Activated CD4-positive, alpha-beta memory T cell treated with anti-CD3 and anti-CD28 coated beads, Interleukin-2, amount 10 ng/mL, durations not matched to agents 7 days and 5 days (primary cell): ENCODE measurements around the gene HIVEP3. TPM values are rescaled to one million over a fixed set of nuclear protein-coding genes. Genes with fewer than 3 reads are reported as not detected.
A peak's percentile ranks its signal among the peaks of the same experiment; 100 is the strongest.

Experiments used
- CTCF ChIA-PET: fragments of 350-600 bp; sonication (Branson Sonifier 250); formaldehyde crosslinking; loops from one replicate; lab custom pipeline; 2021; ENCODE audit warnings: antibody characterized with exemption, inconsistent platforms; lab: Charles Lee
- POLR2A ChIA-PET: fragments of 350-600 bp; sonication (Branson Sonifier 250); formaldehyde crosslinking; loops from one replicate; lab custom pipeline; 2021; ENCODE audit warnings: antibody characterized with exemption; lab: Charles Lee
- DNase-seq: peaks from one replicate; pipeline ENCODE4 v3.0.0-alpha.2; 2020
- H3K27ac Mint-ChIP-seq: one replicate; pipeline ENCODE4 v1.8.0; 2021; ENCODE audit warnings: mild to moderate bottlenecking, mixed read lengths
- H3K27me3 Mint-ChIP-seq: one replicate; pipeline ENCODE4 v1.8.0; 2021; ENCODE audit warnings: mixed read lengths
- H3K36me3 Mint-ChIP-seq: one replicate; pipeline ENCODE4 v1.8.0; 2021; ENCODE audit warnings: low read depth, mixed read lengths
- H3K4me1 Mint-ChIP-seq: one replicate; pipeline ENCODE4 v1.8.0; 2021; ENCODE audit warnings: mixed read lengths
- H3K4me3 Mint-ChIP-seq: one replicate; pipeline ENCODE4 v1.8.0; 2021; ENCODE audit warnings: mild to moderate bottlenecking, mixed read lengths
- H3K9me3 Mint-ChIP-seq: one replicate; pipeline ENCODE4 v1.8.0; 2021; ENCODE audit warnings: mixed read lengths
- total RNA-seq, 2 experiments: library from RNA; stranded (reverse); gene quantifications; one replicate each; pipeline ENCODE4 v1.2.3, GENCODE V29; 2021

Gene HIVEP3
- total RNA-seq, 2 experiments from 2014 or later, result 27.8 to 28.8 TPM

- CTCF ChIA-PET, result no interaction called here
- peaks cover 22% of the 10 kb centered on the region for H3K36me3 Mint-ChIP-seq
Observed at GRCh38 chr1:41538741-41539417, 379.8 kb downstream of the HIVEP3 start.

GRCh38 chr1:41537788-41538351 lies 380.9 kb downstream of the HIVEP3 start:
- Mint-ChIP-seq H3K4me3 (no peak overlapping the region), H3K27me3 (no peaks in the 10 kb centered on the region), H3K27ac (peak overlapping the region; percentile 27), H3K4me1 (peaks cover 11% of the 10 kb centered on the region), H3K9me3 (no peaks in the 10 kb centered on the region), H3K36me3 (peaks cover 16% of the 10 kb centered on the region)
- ChIA-PET POLR2A (no interaction called here), CTCF (no interaction called here)
- no peak for DNase-seq

More at GRCh38 chr1:41538741-41539417, 379.8 kb downstream of the HIVEP3 start:
- POLR2A ChIA-PET, result no interaction called here
- no peak overlapping the region for H3K27ac Mint-ChIP-seq
- DNase-seq, result no peak
- H3K4me3 Mint-ChIP-seq, result no peak overlapping the region
- no peaks in the 10 kb centered on the region for H3K27me3 Mint-ChIP-seq
- peaks cover 11% of the 10 kb centered on the region for H3K4me1 Mint-ChIP-seq
- no peaks in the 10 kb centered on the region for H3K9me3 Mint-ChIP-seq

GRCh38 chr1:41537251-41537650 lies 381.5 kb downstream of the HIVEP3 start:
- Mint-ChIP-seq H3K9me3 (no peaks in the 10 kb centered on the region), H3K4me1 (peaks cover 11% of the 10 kb centered on the region), H3K27me3 (no peaks in the 10 kb centered on the region), H3K27ac (no peak overlapping the region), H3K4me3 (no peak overlapping the region), H3K36me3 (peaks cover 11% of the 10 kb centered on the region)
- CTCF ChIA-PET, result no interaction called here
- no peak for DNase-seq
- POLR2A ChIA-PET, result no interaction called here

- Mint-ChIP-seq H3K27me3 (no peaks in the 10 kb centered on the region), H3K36me3 (peaks cover 13% of the 10 kb centered on the region), H3K27ac (no peak overlapping the region), H3K4me3 (no peak overlapping the region), H3K9me3 (no peaks in the 10 kb centered on the region), H3K4me1 (peaks cover 7% of the 10 kb centered on the region)
- no peak for DNase-seq
- ChIA-PET POLR2A (no interaction called here), CTCF (interaction anchor here (1.6 kb wide), 1 partner anchor 21 kb away, joined by 5 read pairs; no protein-coding TSS in a partner anchor)
Observed at GRCh38 chr1:41536361-41536802, 382.3 kb downstream of the HIVEP3 start.

GRCh38 chr1:41535716-41536115 lies 383.0 kb downstream of the HIVEP3 start:
- DNase-seq, result no peak
- ChIA-PET POLR2A (no interaction called here), CTCF (interaction anchor here (1.6 kb wide), 1 partner anchor 20 kb away, joined by 5 read pairs; no protein-coding TSS in a partner anchor)
- no peaks in the 10 kb centered on the region for H3K9me3 Mint-ChIP-seq
- H3K27me3 Mint-ChIP-seq, result no peaks in the 10 kb centered on the region
- peaks cover 18% of the 10 kb centered on the region for H3K36me3 Mint-ChIP-seq
- H3K4me3 Mint-ChIP-seq, result no peak overlapping the region
- peaks cover under 1% of the 10 kb centered on the region for H3K4me1 Mint-ChIP-seq
- no peak overlapping the region for H3K27ac Mint-ChIP-seq

GRCh38 chr1:41535276-41535675 lies 383.4 kb downstream of the HIVEP3 start:
- no peak overlapping the region for H3K27ac Mint-ChIP-seq
- no peak for DNase-seq
- CTCF ChIA-PET, result interaction anchor here (1.6 kb wide), 1 partner anchor 19 kb away, joined by 5 read pairs; no protein-coding TSS in a partner anchor
- H3K4me3 Mint-ChIP-seq, result no peak overlapping the region
- POLR2A ChIA-PET, result no interaction called here
- no peaks in the 10 kb centered on the region for H3K27me3 Mint-ChIP-seq
- no peaks in the 10 kb centered on the region for H3K4me1 Mint-ChIP-seq
- H3K36me3 Mint-ChIP-seq, result peaks cover 18% of the 10 kb centered on the region
- H3K9me3 Mint-ChIP-seq, result peaks cover under 1% of the 10 kb centered on the region

GRCh38 chr1:41534181-41535076 lies 384.3 kb downstream of the HIVEP3 start:
- Mint-ChIP-seq H3K36me3 (peaks cover 22% of the 10 kb centered on the region), H3K9me3 (peaks cover 9% of the 10 kb centered on the region), H3K27ac (no peak overlapping the region), H3K4me1 (no peaks in the 10 kb centered on the region), H3K4me3 (no peak overlapping the region), H3K27me3 (no peaks in the 10 kb centered on the region)
- POLR2A ChIA-PET, result no interaction called here
- CTCF ChIA-PET, result no interaction called here
- no peak for DNase-seq

- Mint-ChIP-seq H3K4me3 (no peak overlapping the region), H3K36me3 (peaks cover 22% of the 10 kb centered on the region), H3K4me1 (no peaks in the 10 kb centered on the region), H3K27ac (no peak overlapping the region), H3K27me3 (no peaks in the 10 kb centered on the region), H3K9me3 (peaks cover 9% of the 10 kb centered on the region)
- ChIA-PET CTCF (no interaction called here), POLR2A (no interaction called here)
- DNase-seq, result no peak
Observed at GRCh38 chr1:41533731-41534080, 385.0 kb downstream of the HIVEP3 start.

GRCh38 chr1:41533016-41533730 lies 385.5 kb downstream of the HIVEP3 start:
- H3K27me3 Mint-ChIP-seq, result no peaks in the 10 kb centered on the region
- no peaks in the 10 kb centered on the region for H3K4me1 Mint-ChIP-seq
- H3K36me3 Mint-ChIP-seq, result peaks cover 22% of the 10 kb centered on the region
- H3K9me3 Mint-ChIP-seq, result peaks cover 9% of the 10 kb centered on the region
- no peak overlapping the region for H3K27ac Mint-ChIP-seq
- CTCF ChIA-PET, result no interaction called here
- POLR2A ChIA-PET, result no interaction called here
- no peak overlapping the region for H3K4me3 Mint-ChIP-seq
- DNase-seq, result no peak

- ChIA-PET POLR2A (no interaction called here), CTCF (no interaction called here)
- DNase-seq, result no peak
- Mint-ChIP-seq H3K4me3 (no peak overlapping the region), H3K36me3 (peaks cover 22% of the 10 kb centered on the region), H3K4me1 (no peaks in the 10 kb centered on the region), H3K9me3 (peaks cover 9% of the 10 kb centered on the region), H3K27ac (no peak overlapping the region), H3K27me3 (no peaks in the 10 kb centered on the region)
Observed at GRCh38 chr1:41532206-41532975, 386.3 kb downstream of the HIVEP3 start.

GRCh38 chr1:41530411-41530810 lies 388.3 kb downstream of the HIVEP3 start:
- no peak for DNase-seq
- Mint-ChIP-seq H3K27ac (no peak overlapping the region), H3K4me3 (no peak overlapping the region), H3K9me3 (peaks cover 9% of the 10 kb centered on the region), H3K4me1 (no peaks in the 10 kb centered on the region), H3K36me3 (peaks cover 22% of the 10 kb centered on the region), H3K27me3 (no peaks in the 10 kb centered on the region)
- ChIA-PET CTCF (no interaction called here), POLR2A (no interaction called here)
